ENCODE results near the gene EML6.

- TF ChIP-seq POLR2AphosphoS5 (IDR thresholded peaks at IDR 0.05), result no peak
- no peak for TF ChIP-seq CTCF (IDR thresholded peaks at IDR 0.05)
Observed at GRCh38 chr2:54864727-54865126, 141.3 kb downstream of the EML6 start.

Data from gastroesophageal sphincter (tissue), 3 donors.